Stomach (tissue), 9 donors: ENCODE measurements around the gene AXL. TPM values are rescaled to one million over a fixed set of nuclear protein-coding genes. Genes with fewer than 3 reads are reported as not detected.

Source experiments
- DNase-seq, 2 donors: peaks; one replicate each; pipeline versions ENCODE4 v3.0.0 to v3.0.0-alpha.2; 2013 to 2019
- H3K27ac ChIP-seq, 5 donors: fragments of 200-600 bp in 4 of 5; sonication (generic) in 4 of 5; one replicate each; pipeline ENCODE4 v1.5.1; 2013 to 2019; ENCODE audit warnings: mild to moderate bottlenecking in 1 of 5, moderate library complexity in 1 of 5
- H3K27me3 ChIP-seq, 3 donors: fragments of 200-600 bp; sonication (generic); one replicate each; pipeline ENCODE4 v1.5.1; 2017 to 2019; ENCODE audit warnings: mixed run types in 1 of 3
- H3K36me3 ChIP-seq, 4 donors: fragments of 200-600 bp; sonication (generic); 1 replicate in 3 of 4; 2 replicates in 1 of 4; pipeline ENCODE4 v1.5.1; 2016 to 2019
- H3K4me1 ChIP-seq, 4 donors: fragments of 200-600 bp; sonication (generic); one replicate each; pipeline ENCODE4 v1.5.1; 2016 to 2019
- H3K4me3 ChIP-seq, 4 donors: fragments of 200-600 bp; sonication (generic) in 3 of 4; one replicate each; pipeline ENCODE4 v1.5.1; 2016 to 2019; ENCODE audit warnings: mild to moderate bottlenecking in 1 of 4
- H3K9me3 ChIP-seq, 4 donors: fragments of 200-600 bp; sonication (generic); one replicate each; pipeline ENCODE4 v1.5.1; 2016 to 2019
- CTCF ChIP-seq, 7 experiments: fragments of 450-650 bp in 4 of 7; fragments of 200-600 bp in 3 of 7; sonication (generic) in 3 of 7; IDR thresholded peaks; one replicate each; pipeline ENCODE4 v1.5.1; 2016 to 2019; ENCODE audit warnings: antibody characterized with exemption in 7 of 7, control low read depth in 2 of 7, mild to moderate bottlenecking in 1 of 7
- EP300 ChIP-seq: sonication (generic); formaldehyde crosslinking; IDR thresholded peaks from one replicate; pipeline ENCODE4 v1.6.1; 2017; ENCODE audit warnings: antibody characterized with exemption
- POLR2A ChIP-seq, 4 donors: fragments of 450-650 bp; IDR thresholded peaks; one replicate each; pipeline ENCODE4 v1.6.1; 2016; ENCODE audit warnings: antibody characterized with exemption in 4 of 4, control low read depth in 2 of 4, mild to moderate bottlenecking in 1 of 4, moderate library complexity in 1 of 4
- POLR2AphosphoS5 ChIP-seq, 3 donors: sonication (generic); formaldehyde crosslinking; IDR thresholded peaks; one replicate each; pipeline ENCODE4 v1.6.1; 2016; ENCODE audit warnings: antibody characterized with exemption in 3 of 3
- WGBS, 5 donors: extraction: QIAGEN DNeasy Blood & Tissue Kit in 3 of 5; methylation state at CpG; one replicate each; pipeline versions ENCODE4 v1.1.5 to v1.1.7; 2013 to 2018; 5-methylcytosine and 5-hydroxymethylcytosine counted together
- intact Hi-C: fragments of 100-400 bp; cut with DNase I; formaldehyde crosslinking; loops from one replicate; pipeline ENCODE4 v1.15.1; 2023; ENCODE audit warnings: low total_unique reads
- polyA plus RNA-seq, 3 donors: library from polyadenylated mRNA; stranded (reverse); fragments of 200-250 nt; gene quantifications; one replicate each; pipeline ENCODE4 v1.2.3, GENCODE V29; 2013
- small RNA-seq, 4 donors: library from RNA; depleted of rRNA; stranded (forward); fragments of <200 nt; gene quantifications; one replicate each; pipeline ENCODE3, GENCODE V24; 2016
- total RNA-seq, 5 donors: library from RNA; depleted of rRNA; stranded (reverse); fragments of >200 nt; gene quantifications; one replicate each; pipeline versions ENCODE4 v1.1.0 to v1.2.3, GENCODE V29; 2014 to 2016
- donor health status: healthy with polysubstance abuse.
- donor health status: Bipolar disorder and iron deficiency.
- donor health status: healthy.

The AXL gene
- total and polyA plus RNA-seq, 8 donors, result 6.1 to 48.7 (median 22.8) TPM

- WGBS, 5 donors, result 4 to 10% (median 6%) methylated on average over 26 of the region's 26 CpGs
- no peaks in the 10 kb centered on the region for H3K27me3 ChIP-seq
- H3K4me3 ChIP-seq, result peak overlapping the region; percentile 62 to 76 (median 64)
- H3K9me3 ChIP-seq, result no peaks in the 10 kb centered on the region
- H3K4me1 ChIP-seq, result peaks cover 34 to 76% (median 51%) of the 10 kb centered on the region in 4 donors
- intact Hi-C loops, result loop anchor here (5.0 to 10.0 kb wide), 2 partner anchors 45 to 107 kb away; partner anchors contain the start of gene HNRNPUL1
- TF ChIP-seq POLR2A (IDR thresholded peaks at IDR 0.05) (no peak), CTCF (IDR thresholded peaks at IDR 0.05) (no peak), POLR2AphosphoS5 (IDR thresholded peaks at IDR 0.05) (no peak)
- DNase-seq, result no peak
- peak overlapping the region; percentile 93 to 98 (median 95) for H3K27ac ChIP-seq
- peaks cover 33 to 59% (median 57%) of the 10 kb centered on the region in 4 donors for H3K36me3 ChIP-seq
Measured at GRCh38 chr19:41309180-41310032, 90.4 kb downstream of the AXL start.

- intact Hi-C loops, result loop anchor here (10.0 kb wide), 1 partner anchor 45 kb away; the partner anchor contains the start of gene HNRNPUL1
- H3K4me3 ChIP-seq, result peak within 1 kb of the TSS; percentile 62 to 76 (median 64)
- 0 to 1% (median 0%) methylated on average over 35 to 47 of the region's 47 CpGs for WGBS, 5 donors
- TF ChIP-seq EP300, result no peak
- TF ChIP-seq CTCF (IDR thresholded peaks at IDR 0.05), result peak in 1 of 7 experiments; percentile 26
- TF ChIP-seq POLR2A (IDR thresholded peaks at IDR 0.05), result peak in 1 of 4 donors; percentile 16
- TF ChIP-seq POLR2AphosphoS5 (IDR thresholded peaks at IDR 0.05), result peak; percentile 55 to 90 (median 75)
- H3K9me3 ChIP-seq, result no peaks in the 10 kb centered on the region
- peak within 1 kb of the TSS; percentile 93 to 98 (median 95) for H3K27ac ChIP-seq
- peaks cover 27 to 59% (median 56%) of the 10 kb centered on the region in 4 donors for H3K36me3 ChIP-seq
- DNase-seq, result peak; percentile 89 to 96
- H3K27me3 ChIP-seq, result no peaks in the 10 kb centered on the region
- peaks cover 34 to 73% (median 51%) of the 10 kb centered on the region in 4 donors for H3K4me1 ChIP-seq
Measured at GRCh38 chr19:41310033-41310831, 91.2 kb downstream of the AXL start, which contains the start of gene CCDC97. TSS of gene CCDC97 (plus strand) at chr19:41310172. CDS start at chr19:41310311, 139 bp downstream.

- H3K4me1 ChIP-seq, result peaks cover 34 to 66% (median 48%) of the 10 kb centered on the region in 4 donors
- peak overlapping the region; percentile 62 to 76 (median 64) for H3K4me3 ChIP-seq
- no peak for TF ChIP-seq EP300
- TF ChIP-seq POLR2A (IDR thresholded peaks at IDR 0.05), result no peak
- no peak for TF ChIP-seq CTCF (IDR thresholded peaks at IDR 0.05)
- no peak for TF ChIP-seq POLR2AphosphoS5 (IDR thresholded peaks at IDR 0.05)
- DNase-seq, result no peak
- no peaks in the 10 kb centered on the region for H3K9me3 ChIP-seq
- no peaks in the 10 kb centered on the region for H3K27me3 ChIP-seq
- 33 to 54% (median 34%) methylated on average over 5 of the region's 5 CpGs for WGBS, 5 donors
- peak overlapping the region in 4 of 5 donors; percentile 93 to 98 (median 94) for H3K27ac ChIP-seq
- H3K36me3 ChIP-seq, result peaks cover 20 to 59% (median 56%) of the 10 kb centered on the region in 4 donors
- intact Hi-C loops, result loop anchor here (10.0 kb wide), 1 partner anchor 46 kb away; the partner anchor contains the start of gene HNRNPUL1
Measured at GRCh38 chr19:41311072-41311471, 92.0 kb downstream of the AXL start.

Small RNA genes lying within 50 kb of the gene (small RNA-seq; reads per million reads assigned to genes)
- 0 reads per million in 4 donors for gene RN7SL34P

Other genes starting within 250 kb of the AXL start
- gene CYP2B6, start 227.9 kb upstream of the AXL start, total RNA-seq, result under 1 TPM in 1 of 5 donors, not detected in 4; 0.87 TPM
- not detected for gene CYP2B6, start 227.9 kb upstream of the AXL start, polyA plus RNA-seq
- not detected for gene CYP2A13, start 130.8 kb upstream of the AXL start, total RNA-seq
- gene CYP2A13, start 130.8 kb upstream of the AXL start, polyA plus RNA-seq, result not detected
- not detected for gene CYP2F1, start 104.8 kb upstream of the AXL start, total RNA-seq
- gene CYP2F1, start 104.8 kb upstream of the AXL start, polyA plus RNA-seq, result under 1 TPM in 1 of 3 donors, not detected in 2; 0.30 TPM
- 10 to 100 TPM; 13.4 to 85.3 (median 39.7) TPM for gene CYP2S1, start 26.0 kb upstream of the AXL start, total RNA-seq
- gene CYP2S1, start 26.0 kb upstream of the AXL start, polyA plus RNA-seq, result 10 to 100 TPM in 2 of 3 donors, 1 to 10 TPM in 1; 7.9 to 19.9 (median 15.5) TPM
- gene HNRNPUL1, start 45.1 kb downstream of the AXL start, total RNA-seq, result 100 to 1,000 TPM in 3 of 5 donors, 10 to 100 TPM in 2; 47.8 to 319 (median 104) TPM
- 10 to 100 TPM; 64.2 to 89.0 (median 84.0) TPM for gene HNRNPUL1, start 45.1 kb downstream of the AXL start, polyA plus RNA-seq
- 10 to 100 TPM in 3 of 5 donors, 1 to 10 TPM in 2; 2.2 to 62.6 (median 19.7) TPM for gene CCDC97, start 90.9 kb downstream of the AXL start, total RNA-seq
- gene CCDC97, start 90.9 kb downstream of the AXL start, polyA plus RNA-seq, result 10 to 100 TPM in 2 of 3 donors, 1 to 10 TPM in 1; 9.8 to 13.7 (median 13.0) TPM
- 10 to 100 TPM in 3 of 5 donors, 1 to 10 TPM in 2; 1.3 to 54.3 (median 13.6) TPM for gene TGFB1, start 134.7 kb downstream of the AXL start, total RNA-seq
- 10 to 100 TPM; 10.2 to 15.6 (median 15.4) TPM for gene TGFB1, start 134.7 kb downstream of the AXL start, polyA plus RNA-seq
- gene B9D2, start 144.9 kb downstream of the AXL start, total RNA-seq, result 10 to 100 TPM in 1 of 5 donors, 1 to 10 TPM in 2, under 1 TPM in 1, not detected in 1; 0.58 to 20.3 (median 5.3) TPM
- 10 to 100 TPM in 2 of 3 donors, 1 to 10 TPM in 1; 9.2 to 17.4 (median 10.7) TPM for gene B9D2, start 144.9 kb downstream of the AXL start, polyA plus RNA-seq
- gene TMEM91, start 157.3 kb downstream of the AXL start, total RNA-seq, result 10 to 100 TPM in 2 of 5 donors, 1 to 10 TPM in 3; 2.3 to 76.3 (median 8.2) TPM
- gene TMEM91, start 157.3 kb downstream of the AXL start, polyA plus RNA-seq, result 10 to 100 TPM; 14.8 to 33.9 (median 22.4) TPM
- 100 to 1,000 TPM in 1 of 5 donors, 10 to 100 TPM in 3, 1 to 10 TPM in 1; 4.8 to 131 (median 18.7) TPM for gene EXOSC5, start 178.1 kb downstream of the AXL start, total RNA-seq
- 10 to 100 TPM; 21.8 to 48.0 (median 26.0) TPM for gene EXOSC5, start 178.1 kb downstream of the AXL start, polyA plus RNA-seq
- gene BCKDHA, start 178.6 kb downstream of the AXL start, total RNA-seq, result 10 to 100 TPM in 4 of 5 donors, 1 to 10 TPM in 1; 1.8 to 55.4 (median 23.0) TPM
- 10 to 100 TPM; 48.7 to 80.6 (median 50.9) TPM for gene BCKDHA, start 178.6 kb downstream of the AXL start, polyA plus RNA-seq
- 100 to 1,000 TPM in 1 of 5 donors, 1 to 10 TPM in 1, under 1 TPM in 1, not detected in 2; 0.92 to 158 (median 1.7) TPM for gene B3GNT8, start 208.2 kb downstream of the AXL start, total RNA-seq
- 1 to 10 TPM; 4.6 to 9.9 (median 6.1) TPM for gene B3GNT8, start 208.2 kb downstream of the AXL start, polyA plus RNA-seq
- 10 to 100 TPM in 4 of 5 donors, 1 to 10 TPM in 1; 8.2 to 50.0 (median 36.4) TPM for gene DMAC2, start 220.7 kb downstream of the AXL start, total RNA-seq
- 10 to 100 TPM; 44.1 to 50.9 (median 48.1) TPM for gene DMAC2, start 220.7 kb downstream of the AXL start, polyA plus RNA-seq
- not detected for gene ERICH4, start 223.9 kb downstream of the AXL start, total RNA-seq
- gene ERICH4, start 223.9 kb downstream of the AXL start, polyA plus RNA-seq, result not detected